Measurements from ENCODE around the gene CLCN2. TPM values are rescaled to one million over a fixed set of nuclear protein-coding genes. Genes with fewer than 3 reads are reported as not detected.

The CLCN2 gene
- total and polyA plus RNA-seq, 2 of the 8 experiments (the other 6 are each of a cell fraction or from before 2014, with no cell fraction given): 13.7 to 16.1 TPM

DNA sequence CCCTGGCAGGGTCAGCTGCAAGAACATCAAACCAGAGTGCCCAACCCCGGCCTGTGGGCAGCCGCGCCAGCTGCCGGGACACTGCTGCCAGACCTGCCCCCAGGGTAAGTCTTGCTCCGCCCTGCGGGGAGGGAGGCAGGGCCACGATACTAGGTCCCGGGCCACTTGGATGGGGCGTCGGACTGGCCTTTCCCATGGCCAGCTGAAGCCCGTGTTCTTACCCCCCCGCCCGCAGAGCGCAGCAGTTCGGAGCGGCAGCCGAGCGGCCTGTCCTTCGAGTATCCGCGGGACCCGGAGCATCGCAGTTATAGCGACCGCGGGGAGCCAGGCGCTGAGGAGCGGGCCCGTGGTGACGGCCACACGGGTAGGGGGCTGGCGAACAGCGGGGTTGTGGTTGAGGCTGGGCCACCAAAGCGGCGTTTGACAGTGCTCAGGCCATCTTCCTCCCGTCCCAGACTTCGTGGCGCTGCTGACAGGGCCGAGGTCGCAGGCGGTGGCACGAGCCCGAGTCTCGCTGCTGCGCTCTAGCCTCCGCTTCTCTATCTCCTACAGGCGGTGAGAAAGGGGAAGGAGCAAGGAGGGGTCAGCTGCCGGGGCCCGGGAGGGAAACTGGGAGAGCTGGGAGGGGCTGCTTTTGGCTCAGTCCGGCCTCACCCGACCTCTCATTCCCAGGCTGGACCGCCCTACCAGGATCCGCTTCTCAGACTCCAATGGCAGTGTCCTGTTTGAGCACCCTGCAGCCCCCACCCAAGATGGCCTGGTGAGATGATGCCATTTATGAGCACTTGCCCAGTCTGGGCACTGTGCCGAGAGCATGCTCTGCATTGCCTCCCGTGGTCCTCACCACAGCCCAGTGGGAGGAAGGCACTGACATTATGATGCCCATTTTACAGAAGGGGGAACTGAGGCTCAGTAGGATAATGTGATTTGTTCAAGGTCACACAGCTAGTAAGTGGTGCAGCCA lies 20.1 kb upstream of the CLCN2 start:
- Histone ChIP-seq H4K5ac (ENCODE audit: insufficient read length, low read depth, low read length) (no peak overlapping the region), H3K36me3 (ENCODE audit: control insufficient read depth in 2 of 4, insufficient read depth in 4 of 4, low read length in 3 of 4) (no peaks in the 10 kb centered on the region), H2BK15ac (ENCODE audit: low read length) (no peak overlapping the region), H3K9ac (replicated peaks in 1 of 4; ENCODE audit: extremely low read depth in 1 of 4, low read depth in 3 of 4, low read length in 3 of 4) (no peak overlapping the region), H3K14ac (ENCODE audit: insufficient read length) (no peak overlapping the region), H3K4me2 (ENCODE audit: insufficient read depth in 1 of 2, low read depth in 2 of 2, low read length in 2 of 2) (peak overlapping the region; percentile 93 to 97), H4K91ac (replicated peaks; ENCODE audit: insufficient read length, low read length) (no peak overlapping the region), H3K79me1 (ENCODE audit: low read depth, low read length) (no peaks in the 10 kb centered on the region), H3K23me2 (ENCODE audit: low read depth, low read length) (peaks cover 15% of the 10 kb centered on the region; the same call in 1 of the 2 replicates), H2BK20ac (ENCODE audit: low read length) (no peak overlapping the region), H2BK5ac (ENCODE audit: low read depth, low read length) (no peak overlapping the region), H2AK5ac (ENCODE audit: low read depth, low read length) (no peak overlapping the region), H2AFZ (ENCODE audit: low read length) (no peak overlapping the region), H4K8ac (ENCODE audit: extremely low read depth, insufficient read depth, low read length) (peak overlapping the region; percentile 58; the same call in 1 of the 2 replicates), H3K27ac (ENCODE audit: low read depth, low read length) (no peak overlapping the region), H3K23ac (ENCODE audit: insufficient read length) (no peak overlapping the region), H3K4me3 (ENCODE audit: extremely low read depth in 1 of 4, insufficient read depth in 2 of 4, low read depth in 3 of 4, low read length in 4 of 4) (peak overlapping the region; percentile 52 to 71 (median 55)), H3K56ac (replicated peaks; ENCODE audit: insufficient read length, low read depth, low read length) (no peak overlapping the region), H3K79me2 (ENCODE audit: control insufficient read depth in 1 of 2, insufficient read depth in 2 of 2, low read length in 2 of 2) (no peaks in the 10 kb centered on the region), H3K9me3 (ENCODE audit: insufficient read depth in 2 of 2, low read depth in 1 of 2, low read length in 1 of 2) (no peaks in the 10 kb centered on the region), H4K20me1 (replicated peaks in 1 of 2; ENCODE audit: control insufficient read depth in 1 of 2, insufficient read depth in 2 of 2, low read length in 2 of 2) (peaks cover 2 to 9% of the 10 kb centered on the region in 2 experiments), H3K27me3 (replicated peaks in 1 of 4; ENCODE audit: control insufficient read depth in 3 of 4, extremely low read depth in 1 of 4, insufficient read depth in 3 of 4, low read length in 3 of 4) (peaks cover 31 to 55% (median 49%) of the 10 kb centered on the region in 4 experiments), H3K4ac (replicated peaks; ENCODE audit: insufficient read length, low read depth, low read length) (no peak overlapping the region), H3K4me1 (replicated peaks in 1 of 4; ENCODE audit: control insufficient read depth in 3 of 4, insufficient read depth in 4 of 4, low read length in 3 of 4) (peaks cover 0 to 33% (median 25%) of the 10 kb centered on the region in 4 experiments; a peak in 6 of 7 replicates), H3K18ac (ENCODE audit: extremely low read depth, low read length) (no peak overlapping the region), H2BK120ac (replicated peaks; ENCODE audit: low read depth, low read length) (no peak overlapping the region), H2BK12ac (ENCODE audit: low read depth, low read length) (no peak overlapping the region; the same call in 1 of the 2 replicates)
- ChIA-PET CTCF (ENCODE audit: partially characterized antibody) (interaction anchor here (0.8 to 8.3 kb wide), 12 partner anchors 8 to 176 kb away, joined by 3 to 78 read pairs (median 4); no protein-coding TSS in a partner anchor), POLR2A (ENCODE audit: partially characterized antibody) (interaction anchor here (0.6 to 1.7 kb wide), 6 partner anchors 8 to 769 kb away, joined by 3 to 4 read pairs (median 4); partner anchors contain the start of gene FAM131A)
- DNase-seq (ENCODE audit: low read depth in 1 of 2, low spot score in 2 of 2) (no peak), FAIRE-seq (no peak)
- WGBS, 2 experiments (ENCODE audit: extremely low coverage in 1 of 2, insufficient coverage in 1 of 2, insufficient read length in 1 of 2, insufficient replicate concordance in 2 of 2, low coverage in 1 of 2, low lambda C conversion rate in 2 of 2, missing lambda C conversion rate in 1 of 2): 8% methylated on average over 51 of the region's 55 CpGs; no CpG with 5 or more reads in 1 of the 2 experiments
- TF ChIP-seq YY1 (IDR thresholded peaks at IDR 0.05; ENCODE audit: low read depth, low read length) (no peak), NANOG (IDR thresholded peaks at IDR 0.05; ENCODE audit: insufficient read depth, low read depth, low read length, poor library complexity, severe bottlenecking) (no peak), GTF2F1 (IDR thresholded peaks at IDR 0.05; ENCODE audit: borderline replicate concordance, low read depth, low read length) (no peak), SIRT6 (IDR thresholded peaks at IDR 0.05; ENCODE audit: low read length) (no peak), POLR2A (IDR thresholded peaks at IDR 0.05; ENCODE audit: control extremely low read depth in 1 of 2, low read depth in 2 of 2, low read length in 2 of 2) (no peak)
- TF ChIP-seq, protein P1, sequence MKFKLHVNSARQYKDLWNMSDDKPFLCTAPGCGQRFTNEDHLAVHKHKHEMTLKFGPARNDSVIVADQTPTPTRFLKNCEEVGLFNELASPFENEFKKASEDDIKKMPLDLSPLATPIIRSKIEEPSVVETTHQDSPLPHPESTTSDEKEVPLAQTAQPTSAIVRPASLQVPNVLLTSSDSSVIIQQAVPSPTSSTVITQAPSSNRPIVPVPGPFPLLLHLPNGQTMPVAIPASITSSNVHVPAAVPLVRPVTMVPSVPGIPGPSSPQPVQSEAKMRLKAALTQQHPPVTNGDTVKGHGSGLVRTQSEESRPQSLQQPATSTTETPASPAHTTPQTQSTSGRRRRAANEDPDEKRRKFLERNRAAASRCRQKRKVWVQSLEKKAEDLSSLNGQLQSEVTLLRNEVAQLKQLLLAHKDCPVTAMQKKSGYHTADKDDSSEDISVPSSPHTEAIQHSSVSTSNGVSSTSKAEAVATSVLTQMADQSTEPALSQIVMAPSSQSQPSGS (IDR thresholded peaks at IDR 0.05; ENCODE audit: low read length): no peak
